ENCODE data around the gene OR10AD1.

DNA sequence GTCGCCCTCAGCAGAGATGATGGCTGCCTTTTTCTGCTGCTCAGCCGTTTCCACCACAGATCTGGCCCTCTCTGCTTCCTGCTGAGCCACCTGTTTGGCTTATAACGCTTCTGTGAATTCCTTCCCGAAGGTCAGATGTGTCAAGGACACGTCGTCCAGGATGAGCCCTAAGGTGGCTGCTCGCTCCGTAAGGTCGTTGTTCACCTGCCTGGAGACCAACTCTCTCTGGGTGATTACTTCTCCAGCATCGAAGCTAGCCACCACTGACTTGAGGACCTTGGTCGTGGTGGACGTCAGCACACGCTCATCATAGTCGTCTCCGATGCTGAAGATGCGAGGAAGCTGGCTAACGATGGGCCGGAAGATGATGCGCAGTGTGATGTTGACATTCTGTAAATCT lies 34.1 kb downstream of the OR10AD1 start:
- TF ChIP-seq, protein P1, sequence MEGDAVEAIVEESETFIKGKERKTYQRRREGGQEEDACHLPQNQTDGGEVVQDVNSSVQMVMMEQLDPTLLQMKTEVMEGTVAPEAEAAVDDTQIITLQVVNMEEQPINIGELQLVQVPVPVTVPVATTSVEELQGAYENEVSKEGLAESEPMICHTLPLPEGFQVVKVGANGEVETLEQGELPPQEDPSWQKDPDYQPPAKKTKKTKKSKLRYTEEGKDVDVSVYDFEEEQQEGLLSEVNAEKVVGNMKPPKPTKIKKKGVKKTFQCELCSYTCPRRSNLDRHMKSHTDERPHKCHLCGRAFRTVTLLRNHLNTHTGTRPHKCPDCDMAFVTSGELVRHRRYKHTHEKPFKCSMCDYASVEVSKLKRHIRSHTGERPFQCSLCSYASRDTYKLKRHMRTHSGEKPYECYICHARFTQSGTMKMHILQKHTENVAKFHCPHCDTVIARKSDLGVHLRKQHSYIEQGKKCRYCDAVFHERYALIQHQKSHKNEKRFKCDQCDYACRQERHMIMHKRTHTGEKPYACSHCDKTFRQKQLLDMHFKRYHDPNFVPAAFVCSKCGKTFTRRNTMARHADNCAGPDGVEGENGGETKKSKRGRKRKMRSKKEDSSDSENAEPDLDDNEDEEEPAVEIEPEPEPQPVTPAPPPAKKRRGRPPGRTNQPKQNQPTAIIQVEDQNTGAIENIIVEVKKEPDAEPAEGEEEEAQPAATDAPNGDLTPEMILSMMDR (IDR thresholded peaks at IDR 0.05) = no peak
- TF ChIP-seq POLR2A (IDR thresholded peaks at IDR 0.05) = no peak

All from thyroid gland (tissue), 4 donors.